Spinal cord (tissue), 10 donors: Measurements from ENCODE around the gene SNED1. TPM values are rescaled to one million over a fixed set of nuclear protein-coding genes. Genes with fewer than 3 reads are reported as not detected.

ENCODE experiments used
- DNase-seq, 6 donors: peaks; one replicate each; pipeline versions ENCODE4 v3.0.0 to v3.0.0-alpha.2; 2013 to 2015; ENCODE audit warnings: low spot score in 6 of 6, low read depth in 4 of 6
- H3K27ac ChIP-seq: one replicate; pipeline ENCODE4 v1.5.1; 2013; ENCODE audit warnings: low read depth, low read length, control low read depth
- H3K27me3 ChIP-seq: one replicate; pipeline ENCODE4 v1.6.1; 2013; ENCODE audit warnings: low read length; ENCODE audit not compliant: control insufficient read depth, insufficient read depth
- H3K36me3 ChIP-seq: one replicate; pipeline ENCODE4 v1.6.1; 2013; ENCODE audit warnings: low read length; ENCODE audit not compliant: control insufficient read depth, insufficient read depth
- H3K4me1 ChIP-seq: one replicate; pipeline ENCODE4 v1.6.1; 2013; ENCODE audit warnings: low read length; ENCODE audit not compliant: control insufficient read depth, insufficient read depth
- H3K4me3 ChIP-seq: one replicate; pipeline ENCODE4 v1.5.1; 2013; ENCODE audit warnings: low read depth, low read length, control low read depth
- H3K9me3 ChIP-seq: one replicate; pipeline ENCODE4 v1.6.1; 2013; ENCODE audit warnings: low read length; ENCODE audit not compliant: control insufficient read depth, insufficient read depth
- WGBS: methylation state at CpG from one replicate; pipeline ENCODE4 v1.1.5; 2013; ENCODE audit warnings: missing lambda C conversion rate; ENCODE audit not compliant: insufficient coverage; 5-methylcytosine and 5-hydroxymethylcytosine counted together
- polyA plus RNA-seq, 2 donors: library from polyadenylated mRNA; unstranded; fragments of 120-200 nt; gene quantifications; one replicate each; pipeline ENCODE4 v1.2.1, GENCODE V29; 2013; ENCODE audit not compliant: insufficient read length in 2 of 2
- total RNA-seq, 2 donors: library from RNA; depleted of rRNA in 1 of 2; stranded (reverse); fragments of 120-200 nt in 1 of 2; fragments of >200 nt in 1 of 2; gene quantifications; one replicate each; pipeline versions ENCODE4 v1.2.3 to v1.2.4, GENCODE V29; 2013 to 2014
- donor health status: healthy.

The SNED1 gene
- total and polyA plus RNA-seq, 4 donors, result 6.0 to 93.7 (median 26.7) TPM

GRCh38 chr2:241025639-241026038 is 27.2 kb downstream of the SNED1 start:
- H3K9me3 ChIP-seq, result peaks cover 7% of the 10 kb centered on the region
- no peak for DNase-seq
- H3K4me1 ChIP-seq, result no peaks in the 10 kb centered on the region
- H3K27ac ChIP-seq, result no peak overlapping the region
- no peak overlapping the region for H3K4me3 ChIP-seq
- H3K36me3 ChIP-seq, result no peaks in the 10 kb centered on the region
- H3K27me3 ChIP-seq, result peaks cover 3% of the 10 kb centered on the region
- no CpG with 5 or more reads among the region's 1 CpG for WGBS

- peaks cover 6% of the 10 kb centered on the region for H3K9me3 ChIP-seq
These were observed 31.3 kb downstream of the SNED1 start for GRCh38 chr2:241029599-241030332.

GRCh38 chr2:241030333-241030680 is 31.9 kb downstream of the SNED1 start:
- WGBS, result 95% methylated on average over 15 of the region's 15 CpGs
- peaks cover 1% of the 10 kb centered on the region for H3K4me1 ChIP-seq
- H3K27me3 ChIP-seq, result peaks cover 6% of the 10 kb centered on the region
- no peak for DNase-seq
- H3K4me3 ChIP-seq, result no peak overlapping the region
- no peak overlapping the region for H3K27ac ChIP-seq
- peaks cover 2% of the 10 kb centered on the region for H3K36me3 ChIP-seq
- H3K9me3 ChIP-seq, result peaks cover 2% of the 10 kb centered on the region

More at GRCh38 chr2:241029599-241030332, 31.3 kb downstream of the SNED1 start:
- 87% methylated on average over 16 of the region's 17 CpGs for WGBS
- Histone ChIP-seq H3K27me3 (peaks cover 3% of the 10 kb centered on the region), H3K36me3 (peaks cover 2% of the 10 kb centered on the region), H3K4me1 (no peaks in the 10 kb centered on the region), H3K27ac (no peak overlapping the region), H3K4me3 (no peak overlapping the region)
- no peak for DNase-seq

- Histone ChIP-seq H3K4me3 (no peak overlapping the region), H3K9me3 (peaks cover 2% of the 10 kb centered on the region), H3K4me1 (peaks cover 4% of the 10 kb centered on the region), H3K27ac (no peak overlapping the region), H3K27me3 (peaks cover 8% of the 10 kb centered on the region), H3K36me3 (peaks cover 2% of the 10 kb centered on the region)
- no peak for DNase-seq
- 89% methylated on average over 5 of the region's 7 CpGs for WGBS
These were observed 32.5 kb downstream of the SNED1 start for GRCh38 chr2:241030883-241031282.

- Histone ChIP-seq H3K36me3 (peaks cover 2% of the 10 kb centered on the region), H3K4me3 (no peak overlapping the region), H3K27ac (no peak overlapping the region), H3K4me1 (peaks cover 10% of the 10 kb centered on the region), H3K27me3 (peaks cover 14% of the 10 kb centered on the region), H3K9me3 (no peaks in the 10 kb centered on the region)
- 94% methylated on average over 14 of the region's 20 CpGs for WGBS
- DNase-seq, result no peak
These were observed 33.2 kb downstream of the SNED1 start for GRCh38 chr2:241031436-241032165.

GRCh38 chr2:241033336-241033987 is 35.0 kb downstream of the SNED1 start:
- peaks cover 2% of the 10 kb centered on the region for H3K36me3 ChIP-seq
- 81% methylated on average over 15 of the region's 17 CpGs for WGBS
- no peak overlapping the region for H3K4me3 ChIP-seq
- no peaks in the 10 kb centered on the region for H3K9me3 ChIP-seq
- H3K27ac ChIP-seq, result no peak overlapping the region
- peaks cover 25% of the 10 kb centered on the region for H3K27me3 ChIP-seq
- H3K4me1 ChIP-seq, result peaks cover 16% of the 10 kb centered on the region
- no peak for DNase-seq

GRCh38 chr2:241033994-241034393 is 35.6 kb downstream of the SNED1 start:
- peaks cover 16% of the 10 kb centered on the region for H3K4me1 ChIP-seq

GRCh38 chr2:241034490-241035141 is 36.2 kb downstream of the SNED1 start:
- Histone ChIP-seq H3K27me3 (peaks cover 24% of the 10 kb centered on the region), H3K4me1 (peaks cover 16% of the 10 kb centered on the region), H3K27ac (no peak overlapping the region), H3K9me3 (no peaks in the 10 kb centered on the region), H3K4me3 (no peak overlapping the region), H3K36me3 (peaks cover 2% of the 10 kb centered on the region)
- 96% methylated on average over 18 of the region's 22 CpGs for WGBS
- no peak for DNase-seq

More at GRCh38 chr2:241033994-241034393, 35.6 kb downstream of the SNED1 start:
- H3K27me3 ChIP-seq, result peaks cover 25% of the 10 kb centered on the region
- H3K9me3 ChIP-seq, result no peaks in the 10 kb centered on the region
- H3K4me3 ChIP-seq, result no peak overlapping the region
- WGBS, result 76% methylated on average over 7 of the region's 7 CpGs
- peaks cover 2% of the 10 kb centered on the region for H3K36me3 ChIP-seq
- H3K27ac ChIP-seq, result no peak overlapping the region
- no peak for DNase-seq

GRCh38 chr2:241035142-241035817 is 36.9 kb downstream of the SNED1 start:
- Histone ChIP-seq H3K27me3 (peaks cover 22% of the 10 kb centered on the region), H3K4me1 (peaks cover 16% of the 10 kb centered on the region), H3K36me3 (peaks cover 2% of the 10 kb centered on the region), H3K4me3 (no peak overlapping the region), H3K9me3 (no peaks in the 10 kb centered on the region), H3K27ac (no peak overlapping the region)
- 17% methylated on average over 18 of the region's 31 CpGs for WGBS
- DNase-seq, result peak in 2 of 6 donors; percentile 33 to 76
